HepG2 (cell line): ENCODE results near the gene SPAAR. TPM values are rescaled to one million over a fixed set of nuclear protein-coding genes. Genes with fewer than 3 reads are reported as not detected.

Experiments used
- CREB1 ChIP-seq, 2 experiments: fragments of 450-650 bp in 1 of 2; IDR thresholded peaks; 2 replicates each; pipeline ENCODE4 v1.6.1; 2016 to 2017; ENCODE audit warnings: control low read depth in 1 of 2, mild to moderate bottlenecking in 1 of 2, missing compliant biosample characterization in 1 of 2, missing genetic modification characterization in 1 of 2
- DMTF1 ChIP-seq: sonication (generic); formaldehyde crosslinking; IDR thresholded peaks from 2 replicates; pipeline ENCODE4 v1.4.0; 2020; ENCODE audit warnings: mild to moderate bottlenecking, missing genetic modification reagents
- DNMT1 ChIP-seq: sonication (generic); formaldehyde crosslinking; IDR thresholded peaks from 2 replicates; pipeline ENCODE4 v1.5.1; 2020; ENCODE audit warnings: mild to moderate bottlenecking, missing genetic modification reagents
- JUN ChIP-seq: sonication (generic); formaldehyde crosslinking; IDR thresholded peaks from 2 replicates; pipeline ENCODE4 v1.4.0; 2020; ENCODE audit warnings: mild to moderate bottlenecking, missing genetic modification reagents
- NFYC ChIP-seq: IDR thresholded peaks from 2 replicates; pipeline ENCODE4 v1.6.1; 2016; ENCODE audit warnings: missing genetic modification reagents, missing compliant biosample characterization
- PHF5A ChIP-seq: IDR thresholded peaks from one replicate; pipeline ENCODE4 v1.6.1; 2018; ENCODE audit warnings: low read depth, missing genetic modification reagents; ENCODE audit not compliant: unreplicated experiment
- RARG ChIP-seq: sonication (generic); formaldehyde crosslinking; IDR thresholded peaks from 2 replicates; pipeline ENCODE4 v1.4.0; 2020; ENCODE audit warnings: low read depth, mild to moderate bottlenecking, missing genetic modification reagents
- ZBTB26 ChIP-seq: IDR thresholded peaks from 2 replicates; pipeline ENCODE4 v1.6.1; 2016; ENCODE audit warnings: missing compliant biosample characterization, missing genetic modification reagents, borderline replicate concordance
- ZBTB38 ChIP-seq: sonication (generic); formaldehyde crosslinking; IDR thresholded peaks from 2 replicates; pipeline ENCODE4 v1.5.1; 2020; ENCODE audit warnings: mild to moderate bottlenecking, missing genetic modification reagents
- ZFP1 ChIP-seq: IDR thresholded peaks from 2 replicates; pipeline ENCODE4 v1.6.1; 2016
- ZMAT3 ChIP-seq: sonication (generic); formaldehyde crosslinking; conservative IDR thresholded peaks from 2 replicates; pipeline ENCODE4 v1.7.0; 2021; ENCODE audit warnings: missing genetic modification reagents
- ZMYM2 ChIP-seq: sonication (generic); formaldehyde crosslinking; IDR thresholded peaks from 2 replicates; pipeline ENCODE4 v1.8.0; 2022; ENCODE audit warnings: mild to moderate bottlenecking, missing genetic modification reagents
- ZNF18 ChIP-seq: sonication (generic); formaldehyde crosslinking; IDR thresholded peaks from 2 replicates; pipeline ENCODE4 v1.8.0; 2022; ENCODE audit warnings: mild to moderate bottlenecking, missing genetic modification reagents; ENCODE audit not compliant: insufficient replicate concordance
- ZNF205 ChIP-seq: IDR thresholded peaks from 2 replicates; pipeline ENCODE4 v1.6.1; 2018; ENCODE audit warnings: missing biosample characterization, missing genetic modification reagents
- ZNF263 ChIP-seq: sonication (generic); formaldehyde crosslinking; IDR thresholded peaks from 2 replicates; pipeline ENCODE4 v1.4.0; 2020; ENCODE audit warnings: missing genetic modification reagents
- ZNF275 ChIP-seq: sonication (generic); formaldehyde crosslinking; IDR thresholded peaks from 2 replicates; pipeline ENCODE4 v1.8.0; 2022; ENCODE audit warnings: missing genetic modification reagents, mild to moderate bottlenecking, inconsistent platforms, borderline replicate concordance
- ZNF337 ChIP-seq: sonication (generic); formaldehyde crosslinking; IDR thresholded peaks from 2 replicates; pipeline ENCODE4 v1.5.1; 2020; ENCODE audit warnings: missing genetic modification reagents, low read depth, mild to moderate bottlenecking, borderline replicate concordance
- ZNF362 ChIP-seq: sonication (generic); formaldehyde crosslinking; IDR thresholded peaks from 2 replicates; pipeline ENCODE4 v1.4.0; 2020; ENCODE audit warnings: missing genetic modification reagents, mild to moderate bottlenecking, borderline replicate concordance
- ZNF543 ChIP-seq: sonication (generic); formaldehyde crosslinking; IDR thresholded peaks from 2 replicates; pipeline ENCODE4 v1.4.0; 2020; ENCODE audit warnings: mild to moderate bottlenecking, missing genetic modification reagents
- ZNF556 ChIP-seq: sonication (generic); formaldehyde crosslinking; IDR thresholded peaks from 2 replicates; pipeline ENCODE4 v1.4.0; 2020; ENCODE audit warnings: mild to moderate bottlenecking, missing genetic modification reagents, borderline replicate concordance
- ZNF644 ChIP-seq: IDR thresholded peaks from 2 replicates; pipeline ENCODE4 v1.6.1; 2016; ENCODE audit warnings: low read depth
- ZNF816 ChIP-seq: sonication (generic); formaldehyde crosslinking; IDR thresholded peaks from 2 replicates; pipeline ENCODE4 v1.8.0; 2022; ENCODE audit warnings: missing genetic modification reagents, mild to moderate bottlenecking, borderline replicate concordance
- ZSCAN25 ChIP-seq: sonication (generic); formaldehyde crosslinking; IDR thresholded peaks from 2 replicates; pipeline ENCODE4 v1.8.0; 2022; ENCODE audit warnings: mild to moderate bottlenecking, missing genetic modification reagents
- polyA plus RNA-seq, 8 experiments: library from polyadenylated mRNA; depleted of rRNA in 3 of 8; stranded (reverse) in 7 of 8; unstranded in 1 of 8; fragments of >200 nt; fragmentation: Illumina TruSeq in 4 of 8; extraction: Trizol in 4 of 8; gene quantifications; 2 replicates each; pipeline versions ENCODE4 v1.2.1 to v1.2.3, GENCODE V29; 2011 to 2016; ENCODE audit warnings: low read depth in 4 of 8, missing spikeins in 1 of 8, mixed read lengths in 1 of 8; ENCODE audit not compliant: insufficient read depth in 1 of 8
- total RNA-seq, 5 experiments: library from RNA; depleted of rRNA; stranded (reverse); fragments of >200 nt; fragmentation: Illumina TruSeq; extraction: Trizol; gene quantifications; 2 replicates each; pipeline ENCODE4 v1.2.3, GENCODE V29; 2016; ENCODE audit warnings: low read depth in 1 of 5

Gene SPAAR
- total and polyA plus RNA-seq, 2 of the 13 experiments (the other 11 are each of a cell fraction or from before 2014, with no cell fraction given) = 0.07 TPM; not detected in 1

- TF ChIP-seq ZNF263 (CRISPR knock-in tag) (peak; percentile 94), ZNF362 (no peak; the same call in 1 of the 2 replicates), ZBTB38 (no peak), ZNF275 (CRISPR knock-in tag) (no peak), ZNF205 (CRISPR knock-in tag) (0 out of 2 replicates have a peak, but pooled peaks have one; percentile 64), ZSCAN25 (CRISPR knock-in tag) (no peak), JUN (CRISPR knock-in tag) (no peak), ZMYM2 (peak; percentile 83), ZNF816 (CRISPR knock-in tag) (no peak), ZNF543 (CRISPR knock-in tag) (no peak), DNMT1 (CRISPR knock-in tag) (no peak), NFYC (no peak), DMTF1 (CRISPR knock-in tag) (no peak), PHF5A (CRISPR knock-in tag) (peak; percentile 22), ZNF18 (CRISPR knock-in tag) (no peak), CREB1 (IDR thresholded peaks at IDR 0.05) (no peak), CREB1 (CRISPR knock-in tag; IDR thresholded peaks at IDR 0.05) (no peak), ZMAT3 (CRISPR knock-in tag) (no peak), RARG (no peak), ZFP1 (CRISPR knock-in tag) (no peak), ZBTB26 (no peak), ZNF556 (CRISPR knock-in tag) (no peak), ZNF337 (no peak), ZNF644 (CRISPR knock-in tag) (0 out of 2 replicates have a peak, but pooled peaks have one; percentile 74)
Observed at GRCh38 chr9:35905912-35906679, 3.2 kb upstream of the SPAAR start, which contains the start of gene HRCT1 (continued).
